ENCODE results near the gene ADGRF1. TPM values are rescaled to one million over a fixed set of nuclear protein-coding genes. Genes with fewer than 3 reads are reported as not detected.

The ADGRF1 gene
- total and polyA plus RNA-seq, 2 donors from 2014 or later = 28.6 to 58.8 TPM

- Histone ChIP-seq H3K4me1 (ENCODE audit: control insufficient read depth in 2 of 3, insufficient read depth in 2 of 3, low read depth in 1 of 3, low read length in 3 of 3) (peaks cover 0 to 2% (median 0%) of the 10 kb centered on the region in 3 donors), H3K4me3 (ENCODE audit: low read length in 3 of 3) (no peak overlapping the region), H3K9me3 (ENCODE audit: control insufficient read depth in 2 of 3, insufficient read depth in 1 of 3, low read length in 3 of 3) (no peaks in the 10 kb centered on the region), H3K9ac (ENCODE audit: low read length in 3 of 3) (no peak overlapping the region), H3K36me3 (ENCODE audit: control insufficient read depth in 2 of 3, insufficient read depth in 3 of 3, low read length in 3 of 3) (no peaks in the 10 kb centered on the region), H3K27ac (ENCODE audit: low read depth in 2 of 2, low read length in 2 of 2) (no peak overlapping the region), H3K27me3 (ENCODE audit: control insufficient read depth, insufficient read depth, low read length) (no peaks in the 10 kb centered on the region)
- TF ChIP-seq, protein P1, sequence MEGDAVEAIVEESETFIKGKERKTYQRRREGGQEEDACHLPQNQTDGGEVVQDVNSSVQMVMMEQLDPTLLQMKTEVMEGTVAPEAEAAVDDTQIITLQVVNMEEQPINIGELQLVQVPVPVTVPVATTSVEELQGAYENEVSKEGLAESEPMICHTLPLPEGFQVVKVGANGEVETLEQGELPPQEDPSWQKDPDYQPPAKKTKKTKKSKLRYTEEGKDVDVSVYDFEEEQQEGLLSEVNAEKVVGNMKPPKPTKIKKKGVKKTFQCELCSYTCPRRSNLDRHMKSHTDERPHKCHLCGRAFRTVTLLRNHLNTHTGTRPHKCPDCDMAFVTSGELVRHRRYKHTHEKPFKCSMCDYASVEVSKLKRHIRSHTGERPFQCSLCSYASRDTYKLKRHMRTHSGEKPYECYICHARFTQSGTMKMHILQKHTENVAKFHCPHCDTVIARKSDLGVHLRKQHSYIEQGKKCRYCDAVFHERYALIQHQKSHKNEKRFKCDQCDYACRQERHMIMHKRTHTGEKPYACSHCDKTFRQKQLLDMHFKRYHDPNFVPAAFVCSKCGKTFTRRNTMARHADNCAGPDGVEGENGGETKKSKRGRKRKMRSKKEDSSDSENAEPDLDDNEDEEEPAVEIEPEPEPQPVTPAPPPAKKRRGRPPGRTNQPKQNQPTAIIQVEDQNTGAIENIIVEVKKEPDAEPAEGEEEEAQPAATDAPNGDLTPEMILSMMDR (IDR thresholded peaks at IDR 0.05; ENCODE audit: borderline replicate concordance, extremely low read depth, insufficient read depth) = no peak
- no peak for DNase-seq
- intact Hi-C loops (cut with DNase I) = no loop called here
- FAIRE-seq = no peak
Measured at GRCh38 chr6:47000842-47001241, 41.3 kb downstream of the ADGRF1 start.

DNA sequence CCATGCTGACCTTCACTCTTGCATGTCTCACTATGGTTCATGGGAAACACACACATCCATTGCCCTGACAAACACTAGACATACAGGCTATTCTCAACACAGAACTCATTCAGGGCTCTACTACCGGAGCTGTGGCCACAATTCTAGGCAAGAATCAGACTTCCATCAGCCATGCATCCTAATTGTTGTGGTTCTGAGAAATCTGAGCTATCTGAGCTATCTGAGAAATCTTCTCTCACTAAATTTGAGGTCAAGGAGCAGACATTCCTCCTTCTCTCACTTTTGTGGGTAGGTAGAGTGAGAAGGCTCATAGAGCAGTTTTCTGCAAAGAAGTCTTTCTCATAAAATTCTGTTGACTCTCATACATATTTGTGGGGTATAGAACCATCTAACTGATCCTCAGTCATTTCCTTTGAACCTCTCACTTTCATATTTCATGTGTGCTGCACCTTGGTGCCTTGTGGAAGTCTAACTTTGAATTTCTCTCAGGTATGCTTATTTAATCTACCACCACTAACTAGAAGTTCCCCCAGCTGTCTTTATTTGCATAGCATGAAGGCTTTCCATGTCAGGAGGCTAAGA, 43.6 kb downstream of the ADGRF1 start:
- DNase-seq (no peak), FAIRE-seq (no peak)
- intact Hi-C loops (cut with DNase I) = no loop called here
- Histone ChIP-seq H3K4me1 (ENCODE audit: control insufficient read depth in 2 of 3, insufficient read depth in 2 of 3, low read depth in 1 of 3, low read length in 3 of 3) (peaks cover 0 to 2% (median 0%) of the 10 kb centered on the region in 3 donors), H3K27ac (ENCODE audit: low read depth in 2 of 2, low read length in 2 of 2) (no peak overlapping the region), H3K36me3 (ENCODE audit: control insufficient read depth in 2 of 3, insufficient read depth in 3 of 3, low read length in 3 of 3) (no peaks in the 10 kb centered on the region), H3K4me3 (ENCODE audit: low read length in 3 of 3) (no peak overlapping the region), H3K9ac (ENCODE audit: low read length in 3 of 3) (no peak overlapping the region), H3K27me3 (ENCODE audit: control insufficient read depth, insufficient read depth, low read length) (no peaks in the 10 kb centered on the region), H3K9me3 (ENCODE audit: control insufficient read depth in 2 of 3, insufficient read depth in 1 of 3, low read length in 3 of 3) (no peaks in the 10 kb centered on the region)
- TF ChIP-seq, protein P1 (IDR thresholded peaks at IDR 0.05; ENCODE audit: borderline replicate concordance, extremely low read depth, insufficient read depth) = no peak

DNA sequence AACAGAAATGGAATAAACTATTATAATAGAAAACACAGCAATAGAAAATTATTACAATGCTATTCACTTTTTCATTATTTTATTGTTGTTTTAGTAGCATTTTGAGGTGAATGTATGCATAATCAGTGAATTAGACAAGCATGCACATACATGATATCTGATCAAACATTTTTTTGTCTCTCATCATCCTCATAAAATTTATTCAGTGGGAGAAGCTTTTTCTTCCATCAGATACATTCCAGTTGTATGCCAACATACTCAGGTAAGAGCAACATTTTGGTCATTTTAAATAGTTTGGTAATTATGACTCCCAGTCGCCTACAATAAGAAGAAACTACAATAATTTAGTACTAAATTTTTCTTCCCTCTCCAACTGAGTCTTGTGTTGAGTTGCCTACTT, 44.5 kb downstream of the ADGRF1 start:
- peaks cover 0 to 2% (median 0%) of the 10 kb centered on the region in 3 donors for H3K4me1 ChIP-seq (ENCODE audit: control insufficient read depth in 2 of 3, insufficient read depth in 2 of 3, low read depth in 1 of 3, low read length in 3 of 3)
- no peak overlapping the region for H3K9ac ChIP-seq (ENCODE audit: low read length in 3 of 3)
- no peaks in the 10 kb centered on the region for H3K9me3 ChIP-seq (ENCODE audit: control insufficient read depth in 2 of 3, insufficient read depth in 1 of 3, low read length in 3 of 3)
- no peaks in the 10 kb centered on the region for H3K36me3 ChIP-seq (ENCODE audit: control insufficient read depth in 2 of 3, insufficient read depth in 3 of 3, low read length in 3 of 3)
- H3K27ac ChIP-seq (ENCODE audit: low read depth in 2 of 2, low read length in 2 of 2) = no peak overlapping the region
- DNase-seq = no peak
- intact Hi-C loops (cut with DNase I) = no loop called here
- no peak overlapping the region for H3K4me3 ChIP-seq (ENCODE audit: low read length in 3 of 3)
- TF ChIP-seq, protein P1 (IDR thresholded peaks at IDR 0.05; ENCODE audit: borderline replicate concordance, extremely low read depth, insufficient read depth) = no peak
- FAIRE-seq = no peak
- no peaks in the 10 kb centered on the region for H3K27me3 ChIP-seq (ENCODE audit: control insufficient read depth, insufficient read depth, low read length)
